IgD-negative memory B cell (primary cell): ENCODE measurements around the gene PALM2AKAP2. TPM values are rescaled to one million over a fixed set of nuclear protein-coding genes. Genes with fewer than 3 reads are reported as not detected.

Experiments used
- H3K27ac Mint-ChIP-seq, 3 donors: one replicate each; pipeline ENCODE4 v1.8.0; 2020 to 2022; ENCODE audit warnings: mild to moderate bottlenecking in 3 of 3, mixed read lengths in 3 of 3, moderate library complexity in 1 of 3
- H3K27me3 Mint-ChIP-seq: one replicate; pipeline ENCODE4 v1.8.0; 2021; ENCODE audit warnings: mixed read lengths
- H3K36me3 Mint-ChIP-seq: one replicate; pipeline ENCODE4 v1.8.0; 2020; ENCODE audit warnings: mild to moderate bottlenecking, mixed read lengths
- H3K4me1 Mint-ChIP-seq, 3 donors: one replicate each; pipeline ENCODE4 v1.8.0; 2020 to 2022; ENCODE audit warnings: mixed read lengths in 3 of 3, mild to moderate bottlenecking in 1 of 3
- H3K4me3 Mint-ChIP-seq, 4 donors: one replicate each; pipeline ENCODE4 v1.8.0; 2020 to 2022; ENCODE audit warnings: mild to moderate bottlenecking in 4 of 4, mixed read lengths in 4 of 4, moderate library complexity in 3 of 4
- H3K9me3 Mint-ChIP-seq, 3 donors: one replicate each; pipeline ENCODE4 v1.8.0; 2020 to 2021; ENCODE audit warnings: mixed read lengths in 3 of 3, mild to moderate bottlenecking in 1 of 3
- polyA plus RNA-seq: library from polyadenylated mRNA; unstranded; fragments of 300-500 nt; fragmentation: Illumina TruSeq; gene quantifications from one replicate; pipeline ENCODE4 v1.2.3, GENCODE V29; 2021

The PALM2AKAP2 gene
- polyA plus RNA-seq, 1 donor from 2014 or later = 0.18 TPM

- Mint-ChIP-seq H3K36me3 (no peaks in the 10 kb centered on the region), H3K4me3 (no peak overlapping the region), H3K9me3 (no peaks in the 10 kb centered on the region), H3K4me1 (no peaks in the 10 kb centered on the region), H3K27me3 (peaks cover 28% of the 10 kb centered on the region), H3K27ac (no peak overlapping the region)
Observed at GRCh38 chr9:109765830-109766229, 14.2 kb upstream of the PALM2AKAP2 start.

DNA sequence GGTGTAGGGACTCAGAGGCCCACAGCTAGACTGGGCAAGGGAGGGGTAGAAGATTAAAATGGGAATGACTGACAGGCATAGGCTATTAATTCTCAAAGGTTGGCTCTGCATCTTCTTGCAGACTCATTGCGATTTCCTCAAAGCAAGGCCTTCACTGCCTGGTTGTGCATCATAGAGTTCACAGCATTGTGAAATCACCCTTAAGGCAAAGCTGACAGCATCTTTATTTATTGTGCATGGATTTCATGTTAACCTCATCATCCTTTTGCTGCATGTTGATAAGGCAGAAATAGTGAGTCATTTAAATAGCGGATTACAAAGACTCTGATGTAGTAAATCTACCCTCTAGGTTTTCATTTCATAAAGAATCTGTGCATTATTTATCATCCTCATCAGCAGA is 13.6 kb upstream of the PALM2AKAP2 start:
- H3K4me3 Mint-ChIP-seq = no peak overlapping the region
- no peaks in the 10 kb centered on the region for H3K9me3 Mint-ChIP-seq
- H3K4me1 Mint-ChIP-seq = no peaks in the 10 kb centered on the region
- peaks cover 28% of the 10 kb centered on the region for H3K27me3 Mint-ChIP-seq
- no peak overlapping the region for H3K27ac Mint-ChIP-seq
- H3K36me3 Mint-ChIP-seq = no peaks in the 10 kb centered on the region

- H3K27me3 Mint-ChIP-seq = peaks cover 33% of the 10 kb centered on the region
- H3K36me3 Mint-ChIP-seq = no peaks in the 10 kb centered on the region
- no peak overlapping the region for H3K27ac Mint-ChIP-seq
Observed at GRCh38 chr9:109767404-109767803, 12.6 kb upstream of the PALM2AKAP2 start.

GRCh38 chr9:109767814-109768213 is 12.2 kb upstream of the PALM2AKAP2 start:
- Mint-ChIP-seq H3K4me3 (no peak overlapping the region), H3K4me1 (no peaks in the 10 kb centered on the region), H3K27ac (no peak overlapping the region), H3K36me3 (no peaks in the 10 kb centered on the region), H3K27me3 (peaks cover 35% of the 10 kb centered on the region), H3K9me3 (no peaks in the 10 kb centered on the region)

More at GRCh38 chr9:109767404-109767803, 12.6 kb upstream of the PALM2AKAP2 start:
- no peaks in the 10 kb centered on the region for H3K4me1 Mint-ChIP-seq
- H3K4me3 Mint-ChIP-seq = no peak overlapping the region
- no peaks in the 10 kb centered on the region for H3K9me3 Mint-ChIP-seq

DNA sequence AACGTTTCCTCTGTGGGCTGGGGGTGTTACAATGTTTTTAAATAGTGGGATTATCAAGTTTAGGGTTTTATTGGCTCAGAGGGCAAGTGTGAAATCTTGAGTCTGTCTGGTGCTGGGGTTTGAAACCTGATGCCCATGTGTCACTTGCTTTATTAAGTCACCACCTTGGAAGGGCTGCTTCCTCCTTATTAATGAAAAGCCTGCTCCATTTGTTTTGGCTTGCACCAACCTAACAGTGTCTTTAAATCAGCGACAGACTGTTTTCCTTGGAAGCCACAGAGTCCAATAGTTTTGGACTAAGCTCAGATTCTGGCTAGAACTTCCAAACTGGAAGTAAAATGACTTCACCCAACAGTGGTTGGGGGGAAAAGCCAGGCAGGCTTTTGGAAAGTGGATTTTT is 10.7 kb upstream of the PALM2AKAP2 start:
- H3K4me1 Mint-ChIP-seq = no peaks in the 10 kb centered on the region
- H3K36me3 Mint-ChIP-seq = no peaks in the 10 kb centered on the region
- no peaks in the 10 kb centered on the region for H3K9me3 Mint-ChIP-seq
- no peak overlapping the region for H3K4me3 Mint-ChIP-seq
- H3K27me3 Mint-ChIP-seq = peaks cover 35% of the 10 kb centered on the region
- no peak overlapping the region for H3K27ac Mint-ChIP-seq

DNA sequence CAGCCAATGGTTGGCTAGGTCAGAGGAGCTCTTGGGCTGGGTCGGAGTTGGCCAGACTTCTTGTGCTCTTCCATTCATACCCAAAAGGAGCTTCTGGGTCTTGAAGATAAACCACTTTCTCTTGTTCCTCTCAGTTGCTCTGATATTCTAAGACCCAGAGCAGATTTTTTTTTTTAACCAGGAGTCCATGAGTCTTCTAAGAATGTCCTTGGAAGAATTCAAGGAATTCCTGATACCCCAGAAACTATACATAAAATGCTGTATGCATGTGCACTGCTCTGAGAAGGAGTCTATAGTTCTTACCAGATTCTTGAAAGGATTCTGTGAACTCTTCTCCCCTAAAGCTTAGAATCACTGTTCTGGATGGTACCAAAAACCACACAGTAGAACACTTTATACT is 9.9 kb upstream of the PALM2AKAP2 start:
- no peaks in the 10 kb centered on the region for H3K9me3 Mint-ChIP-seq
- H3K27me3 Mint-ChIP-seq = peaks cover 35% of the 10 kb centered on the region

GRCh38 chr9:109771087-109771486 is 8.9 kb upstream of the PALM2AKAP2 start:
- Mint-ChIP-seq H3K27ac (no peak overlapping the region), H3K4me1 (no peaks in the 10 kb centered on the region), H3K27me3 (peaks cover 32% of the 10 kb centered on the region), H3K36me3 (no peaks in the 10 kb centered on the region), H3K4me3 (no peak overlapping the region), H3K9me3 (no peaks in the 10 kb centered on the region)

More for the DNA sequence above, 9.9 kb upstream of the PALM2AKAP2 start:
- Mint-ChIP-seq H3K36me3 (no peaks in the 10 kb centered on the region), H3K4me3 (no peak overlapping the region), H3K27ac (no peak overlapping the region), H3K4me1 (no peaks in the 10 kb centered on the region)

GRCh38 chr9:109771796-109772531 is 8.0 kb upstream of the PALM2AKAP2 start:
- no peak overlapping the region for H3K27ac Mint-ChIP-seq
- H3K4me3 Mint-ChIP-seq = no peak overlapping the region
- peaks cover 29% of the 10 kb centered on the region for H3K27me3 Mint-ChIP-seq
- no peaks in the 10 kb centered on the region for H3K36me3 Mint-ChIP-seq
- no peaks in the 10 kb centered on the region for H3K9me3 Mint-ChIP-seq
- no peaks in the 10 kb centered on the region for H3K4me1 Mint-ChIP-seq

- no peak overlapping the region for H3K4me3 Mint-ChIP-seq
- no peaks in the 10 kb centered on the region for H3K36me3 Mint-ChIP-seq
- H3K9me3 Mint-ChIP-seq = no peaks in the 10 kb centered on the region
- H3K27me3 Mint-ChIP-seq = peaks cover 19% of the 10 kb centered on the region
- peaks cover 0 to 3% (median 0%) of the 10 kb centered on the region in 3 donors for H3K4me1 Mint-ChIP-seq
- no peak overlapping the region for H3K27ac Mint-ChIP-seq
Observed at GRCh38 chr9:109775516-109775915, 4.5 kb upstream of the PALM2AKAP2 start.

DNA sequence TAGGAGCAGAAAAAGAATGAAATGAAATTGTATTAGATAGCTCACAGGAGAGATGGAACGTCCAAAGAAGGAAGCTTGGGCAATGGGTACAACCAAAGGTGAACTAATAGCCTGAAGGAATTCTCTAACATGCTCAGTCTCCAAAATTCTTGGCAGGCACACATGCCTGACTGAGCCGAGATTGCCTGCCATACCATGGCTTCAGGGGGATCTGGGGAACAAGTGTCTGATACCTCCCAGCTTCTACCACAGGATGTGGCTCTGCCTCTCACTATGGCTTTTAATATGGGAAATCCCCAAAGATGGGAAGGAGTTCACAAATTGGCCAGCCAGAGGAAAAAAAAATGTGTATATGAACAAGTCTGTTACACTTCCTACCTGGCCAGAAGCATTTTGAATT is 3.6 kb upstream of the PALM2AKAP2 start:
- Mint-ChIP-seq H3K27me3 (peaks cover 25% of the 10 kb centered on the region), H3K4me3 (no peak overlapping the region), H3K4me1 (peaks cover 0 to 6% (median 0%) of the 10 kb centered on the region in 3 donors), H3K27ac (no peak overlapping the region), H3K9me3 (no peaks in the 10 kb centered on the region), H3K36me3 (no peaks in the 10 kb centered on the region)

GRCh38 chr9:109780453-109781033 is 545 bp downstream of the PALM2AKAP2 start:
- peaks cover 0 to 6% (median 0%) of the 10 kb centered on the region in 3 donors for H3K4me1 Mint-ChIP-seq
- H3K36me3 Mint-ChIP-seq = peaks cover 3% of the 10 kb centered on the region
- H3K4me3 Mint-ChIP-seq = no peak overlapping the region
- peaks cover 28% of the 10 kb centered on the region for H3K27me3 Mint-ChIP-seq
- H3K9me3 Mint-ChIP-seq = no peaks in the 10 kb centered on the region
- no peak overlapping the region for H3K27ac Mint-ChIP-seq

DNA sequence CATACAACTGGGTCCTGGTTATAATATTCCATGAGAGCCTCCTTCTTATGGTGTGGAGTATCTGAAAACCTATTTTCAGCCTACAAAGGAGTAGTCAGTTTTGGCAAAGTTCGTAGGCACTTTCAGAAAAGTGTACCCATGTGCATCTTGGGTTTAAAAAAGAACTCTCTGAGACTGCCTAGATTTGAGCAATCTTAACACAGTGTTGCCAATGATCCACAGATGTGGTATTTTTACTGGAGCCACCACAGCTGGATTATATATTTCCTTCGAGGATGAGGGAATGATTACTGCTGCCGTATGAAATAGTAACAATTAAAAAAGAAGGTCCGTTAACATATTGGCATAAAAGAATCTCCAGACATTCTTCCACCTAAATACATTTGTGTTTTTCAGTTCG is 1.1 kb downstream of the PALM2AKAP2 start:
- H3K27ac Mint-ChIP-seq = no peak overlapping the region
- no peaks in the 10 kb centered on the region for H3K9me3 Mint-ChIP-seq
- no peak overlapping the region for H3K4me3 Mint-ChIP-seq
- H3K36me3 Mint-ChIP-seq = peaks cover 3% of the 10 kb centered on the region
- H3K4me1 Mint-ChIP-seq = peaks cover 0 to 6% (median 0%) of the 10 kb centered on the region in 3 donors
- peaks cover 28% of the 10 kb centered on the region for H3K27me3 Mint-ChIP-seq

DNA sequence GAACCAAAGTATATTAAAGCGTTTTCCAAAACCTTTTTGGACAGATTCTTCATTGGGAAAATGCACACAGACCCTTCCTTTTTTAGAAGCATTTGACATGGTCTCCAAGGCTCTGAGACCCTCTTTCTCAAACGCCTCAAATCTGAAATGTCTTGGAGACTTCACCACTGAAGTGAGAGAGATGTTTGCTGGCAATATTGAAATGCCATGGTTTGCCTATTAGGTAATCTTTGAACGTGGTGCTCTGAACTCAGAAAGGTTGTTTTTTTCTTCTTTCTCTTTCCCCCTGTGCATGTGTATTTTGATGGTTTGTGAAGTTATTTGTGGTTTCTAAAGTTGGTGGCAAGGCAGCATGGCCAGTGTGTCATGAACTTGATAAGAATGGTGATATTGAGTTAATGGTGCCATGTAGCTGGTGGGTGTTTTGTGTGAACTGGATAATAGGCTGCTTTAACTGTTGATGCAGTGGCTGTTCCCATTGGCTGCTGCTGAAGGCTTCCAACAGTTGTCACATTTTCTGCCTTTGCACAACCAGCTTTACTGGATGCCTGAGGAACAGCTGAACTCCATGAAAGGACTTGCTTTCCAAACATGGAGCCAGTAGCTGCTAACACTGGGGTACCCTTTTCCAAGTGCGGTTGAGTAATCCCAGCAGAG is 1.7 kb downstream of the PALM2AKAP2 start:
- no peaks in the 10 kb centered on the region for H3K9me3 Mint-ChIP-seq
- peaks cover 0 to 6% (median 0%) of the 10 kb centered on the region in 3 donors for H3K4me1 Mint-ChIP-seq
- no peak overlapping the region for H3K4me3 Mint-ChIP-seq
- peaks cover 3% of the 10 kb centered on the region for H3K36me3 Mint-ChIP-seq
- H3K27me3 Mint-ChIP-seq = peaks cover 28% of the 10 kb centered on the region
- no peak overlapping the region for H3K27ac Mint-ChIP-seq

- Mint-ChIP-seq H3K4me3 (no peak overlapping the region), H3K27ac (no peak overlapping the region), H3K9me3 (no peaks in the 10 kb centered on the region), H3K4me1 (no peaks in the 10 kb centered on the region), H3K36me3 (peaks cover 3% of the 10 kb centered on the region), H3K27me3 (peaks cover 2% of the 10 kb centered on the region)
Observed at GRCh38 chr9:109787735-109788134, 7.7 kb downstream of the PALM2AKAP2 start.

- H3K27ac Mint-ChIP-seq = peak overlapping the region in 1 of 3 donors; percentile 46
- H3K4me1 Mint-ChIP-seq = no peaks in the 10 kb centered on the region
- H3K27me3 Mint-ChIP-seq = peaks cover 2% of the 10 kb centered on the region
- H3K4me3 Mint-ChIP-seq = no peak overlapping the region
- no peaks in the 10 kb centered on the region for H3K9me3 Mint-ChIP-seq
- H3K36me3 Mint-ChIP-seq = peaks cover 3% of the 10 kb centered on the region
Observed at GRCh38 chr9:109789556-109789955, 9.6 kb downstream of the PALM2AKAP2 start.
